Mesodermal cell (in vitro differentiated cells): Measurements from ENCODE around the gene METTL4.
"Not testable (repeated sequence)": the region's sequence is repeated elsewhere in the genome, so short reads cannot be mapped to it uniquely, and the experiment has no call there.

Experiments used
- H3K27ac ChIP-seq: 2 replicates; pipeline ENCODE4 v1.7.0; 2013; ENCODE audit warnings: mild to moderate bottlenecking, low read depth, low read length, moderate library complexity; ENCODE audit not compliant: severe bottlenecking
- H3K36me3 ChIP-seq: 2 replicates; pipeline ENCODE4 v1.7.1; 2013; ENCODE audit warnings: mild to moderate bottlenecking, low read length, moderate library complexity; ENCODE audit not compliant: control insufficient read depth, insufficient read depth
- H3K4me1 ChIP-seq: one replicate; pipeline ENCODE4 v1.7.1; 2013; ENCODE audit warnings: mild to moderate bottlenecking, low read length; ENCODE audit not compliant: insufficient read depth, control insufficient read depth, poor library complexity, severe bottlenecking
- H3K4me3 ChIP-seq: 2 replicates; pipeline ENCODE4 v1.7.0; 2013; ENCODE audit warnings: low read length, control low read depth, mild to moderate bottlenecking; ENCODE audit not compliant: insufficient read depth, poor library complexity, severe bottlenecking; ENCODE audit errors: extremely low read depth
- H3K9me3 ChIP-seq: 2 replicates; pipeline ENCODE4 v1.7.1; 2013; ENCODE audit warnings: mild to moderate bottlenecking, low read length, moderate library complexity; ENCODE audit not compliant: control insufficient read depth
- WGBS, 2 experiments: methylation state at CpG; one replicate each; pipeline ENCODE4 v1.1.5; 2013; ENCODE audit warnings: missing lambda C conversion rate in 2 of 2; ENCODE audit not compliant: insufficient coverage in 2 of 2; 5-methylcytosine and 5-hydroxymethylcytosine counted together

Gene METTL4

GRCh38 chr18:2564373-2564772, 6.9 kb downstream of the METTL4 start:
- Histone ChIP-seq H3K4me1 (no peaks in the 10 kb centered on the region), H3K4me3 (no peak overlapping the region), H3K9me3 (no peaks in the 10 kb centered on the region), H3K27ac (no peak overlapping the region), H3K36me3 (peaks cover 12% of the 10 kb centered on the region)
- no CpG with 5 or more reads among the region's 1 CpG for WGBS, 2 experiments

DNA sequence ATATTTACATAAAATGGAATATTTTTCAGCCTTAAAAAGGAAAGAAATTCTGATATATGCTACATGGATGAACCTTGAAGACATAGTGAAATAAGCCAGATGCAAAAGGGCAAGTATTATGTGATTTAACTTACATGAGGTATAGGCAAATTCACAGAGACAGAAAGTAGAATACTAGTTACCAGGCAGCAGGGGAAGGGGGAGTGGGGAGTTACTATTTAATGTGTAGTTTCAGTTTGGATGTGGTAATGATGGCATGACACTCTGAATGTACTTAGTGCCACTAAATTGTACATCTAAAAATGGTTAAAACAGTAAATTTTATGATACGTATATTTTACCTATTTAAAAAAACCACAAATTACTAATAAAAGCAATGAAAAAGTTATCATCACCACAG, 12.1 kb downstream of the METTL4 start:
- WGBS, 2 experiments: no CpG with 5 or more reads among the region's 1 CpG
- peaks cover 5% of the 10 kb centered on the region for H3K36me3 ChIP-seq

GRCh38 chr18:2557536-2557935, 13.8 kb downstream of the METTL4 start:
- Histone ChIP-seq H3K27ac (no peak overlapping the region), H3K4me1 (peaks cover 8% of the 10 kb centered on the region), H3K9me3 (no peaks in the 10 kb centered on the region), H3K4me3 (no peak overlapping the region), H3K36me3 (peaks cover 5% of the 10 kb centered on the region)
- WGBS, 2 experiments: no CpG with 5 or more reads among the region's 1 CpG

More for the DNA sequence above, 12.1 kb downstream of the METTL4 start:
- Histone ChIP-seq H3K27ac (no peak overlapping the region), H3K4me3 (no peak overlapping the region), H3K9me3 (no peaks in the 10 kb centered on the region), H3K4me1 (peaks cover 8% of the 10 kb centered on the region)

- WGBS, 2 experiments: 50 to 66% methylated on average over 2 to 3 of the region's 4 CpGs
- Histone ChIP-seq H3K36me3 (no peaks in the 10 kb centered on the region), H3K9me3 (no peaks in the 10 kb centered on the region), H3K27ac (no peak overlapping the region), H3K4me1 (peaks cover 8% of the 10 kb centered on the region), H3K4me3 (no peak overlapping the region)
Measured at GRCh38 chr18:2555895-2556294, 15.4 kb downstream of the METTL4 start.

DNA sequence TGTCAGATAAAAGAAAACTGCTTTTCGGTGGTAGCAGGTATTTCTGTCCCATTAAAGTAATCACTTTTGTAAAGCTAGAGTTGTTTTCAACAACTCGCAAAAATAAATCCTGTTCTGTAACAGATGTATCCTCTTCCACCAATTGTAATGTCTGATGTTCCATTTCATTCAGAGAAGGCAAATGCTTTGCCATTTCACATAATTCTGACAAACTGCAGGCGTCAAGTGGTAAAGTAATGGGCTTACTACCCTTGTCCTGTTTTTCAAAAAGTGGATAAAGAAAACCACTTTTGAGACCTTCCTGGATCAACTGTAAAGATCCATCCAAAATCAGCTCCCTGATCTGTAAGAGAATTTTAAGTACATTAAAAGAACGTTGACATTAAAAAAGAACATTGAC, 16.6 kb downstream of the METTL4 start:
- Histone ChIP-seq H3K27ac (no peak overlapping the region), H3K4me3 (no peak overlapping the region), H3K9me3 (no peaks in the 10 kb centered on the region), H3K36me3 (no peaks in the 10 kb centered on the region), H3K4me1 (peaks cover 8% of the 10 kb centered on the region)
- WGBS, 2 experiments: 83 to 88% methylated on average over 1 to 3 of the region's 4 CpGs

- H3K4me1 ChIP-seq: peaks cover 5% of the 10 kb centered on the region
- no peak overlapping the region for H3K27ac ChIP-seq
- H3K36me3 ChIP-seq: no peaks in the 10 kb centered on the region
- no peaks in the 10 kb centered on the region for H3K9me3 ChIP-seq
- H3K4me3 ChIP-seq: no peak overlapping the region
- WGBS, 2 experiments: 92 to 100% methylated on average over 2 to 3 of the region's 3 CpGs
Measured at GRCh38 chr18:2551425-2551824, 19.9 kb downstream of the METTL4 start.

- no peaks in the 10 kb centered on the region for H3K4me1 ChIP-seq
- no CpG with 5 or more reads among the region's 2 CpGs for WGBS, 2 experiments
- H3K36me3 ChIP-seq: no peaks in the 10 kb centered on the region
- H3K9me3 ChIP-seq: no peaks in the 10 kb centered on the region
- H3K27ac ChIP-seq: no peak overlapping the region
- H3K4me3 ChIP-seq: no peak overlapping the region
Measured at GRCh38 chr18:2549462-2549861, 21.8 kb downstream of the METTL4 start.

DNA sequence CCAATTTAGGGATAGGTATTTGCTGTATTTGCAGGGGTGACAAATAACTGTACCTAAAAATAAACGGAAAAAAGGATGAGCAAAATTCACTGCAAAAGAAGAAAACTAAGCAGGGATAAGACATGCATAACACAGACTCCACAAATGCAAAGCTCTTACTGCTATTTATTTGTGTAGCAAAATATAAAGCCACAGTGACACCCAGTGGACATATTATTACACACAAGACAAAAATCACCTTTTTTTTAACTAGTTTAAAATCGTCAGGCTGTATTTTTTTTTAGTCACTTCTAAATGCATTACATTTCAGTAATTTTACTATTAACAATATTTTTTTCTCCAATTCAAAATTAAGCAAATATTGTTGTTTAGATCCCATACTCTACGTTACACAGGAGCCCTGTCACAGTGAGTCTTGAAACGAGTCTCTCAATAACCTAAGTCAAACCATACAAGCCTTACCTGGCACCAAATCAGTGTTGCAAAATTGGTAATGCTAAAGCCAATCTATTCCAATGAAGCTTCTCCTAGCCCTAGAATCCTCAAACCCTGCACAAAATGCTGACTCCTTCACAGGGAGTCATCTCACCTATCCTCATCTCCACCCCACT, 23.7 kb downstream of the METTL4 start:
- Histone ChIP-seq H3K4me1 (no peaks in the 10 kb centered on the region), H3K36me3 (no peaks in the 10 kb centered on the region), H3K4me3 (no peak overlapping the region), H3K9me3 (no peaks in the 10 kb centered on the region), H3K27ac (no peak overlapping the region)
- 71 to 100% methylated on average over 2 to 3 of the region's 4 CpGs for WGBS, 2 experiments

GRCh38 chr18:2545155-2545554, 26.1 kb downstream of the METTL4 start:
- Histone ChIP-seq H3K4me1 (no peaks in the 10 kb centered on the region), H3K9me3 (no peaks in the 10 kb centered on the region), H3K27ac (no peak overlapping the region), H3K4me3 (no peak overlapping the region), H3K36me3 (no peaks in the 10 kb centered on the region)
- WGBS, 2 experiments: no CpG with 5 or more reads among the region's 2 CpGs

DNA sequence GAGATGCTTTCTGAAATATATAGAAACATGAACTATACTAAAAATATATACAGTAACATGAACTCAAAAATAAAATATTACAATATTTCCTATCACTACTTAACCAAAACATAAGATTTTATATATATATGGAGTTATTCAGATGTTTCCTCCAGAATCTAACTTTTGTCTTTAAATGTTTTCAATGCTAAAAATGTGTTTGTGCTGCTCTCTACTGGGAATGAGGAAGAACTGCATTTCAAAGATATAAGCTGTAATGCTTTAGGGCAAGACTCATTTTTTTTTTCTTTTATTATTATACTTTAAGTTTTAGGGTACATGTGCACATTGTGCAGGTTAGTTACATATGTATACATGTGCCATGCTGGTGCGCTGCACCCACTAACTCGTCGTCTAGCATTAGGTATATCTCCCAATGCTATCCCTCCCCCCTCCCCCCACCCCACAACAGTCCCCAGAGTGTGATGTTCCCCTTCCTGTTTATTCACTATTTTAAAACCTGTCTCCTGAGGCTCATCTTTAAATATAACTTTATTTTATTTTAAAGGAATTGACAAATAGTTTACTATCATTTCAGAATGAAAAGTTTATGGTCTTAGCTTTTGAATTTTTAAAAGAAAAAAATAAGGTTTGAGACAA, 29.3 kb downstream of the METTL4 start:
- not testable (repeated sequence) for H3K4me1 ChIP-seq, H3K4me3 ChIP-seq, H3K36me3 ChIP-seq, H3K9me3 ChIP-seq, H3K27ac ChIP-seq
- WGBS, 2 experiments: no CpG with 5 or more reads among the region's 3 CpGs

- no peak overlapping the region for H3K27ac ChIP-seq
- H3K36me3 ChIP-seq: no peaks in the 10 kb centered on the region
- no peak overlapping the region for H3K4me3 ChIP-seq
- peaks cover 7% of the 10 kb centered on the region for H3K4me1 ChIP-seq
- no CpG with 5 or more reads among the region's 4 CpGs for WGBS, 2 experiments
- no peaks in the 10 kb centered on the region for H3K9me3 ChIP-seq
Measured at GRCh38 chr18:2540575-2540974, 30.7 kb downstream of the METTL4 start.
